ENCODE results near the gene GPR87.

The GPR87 gene

DNA sequence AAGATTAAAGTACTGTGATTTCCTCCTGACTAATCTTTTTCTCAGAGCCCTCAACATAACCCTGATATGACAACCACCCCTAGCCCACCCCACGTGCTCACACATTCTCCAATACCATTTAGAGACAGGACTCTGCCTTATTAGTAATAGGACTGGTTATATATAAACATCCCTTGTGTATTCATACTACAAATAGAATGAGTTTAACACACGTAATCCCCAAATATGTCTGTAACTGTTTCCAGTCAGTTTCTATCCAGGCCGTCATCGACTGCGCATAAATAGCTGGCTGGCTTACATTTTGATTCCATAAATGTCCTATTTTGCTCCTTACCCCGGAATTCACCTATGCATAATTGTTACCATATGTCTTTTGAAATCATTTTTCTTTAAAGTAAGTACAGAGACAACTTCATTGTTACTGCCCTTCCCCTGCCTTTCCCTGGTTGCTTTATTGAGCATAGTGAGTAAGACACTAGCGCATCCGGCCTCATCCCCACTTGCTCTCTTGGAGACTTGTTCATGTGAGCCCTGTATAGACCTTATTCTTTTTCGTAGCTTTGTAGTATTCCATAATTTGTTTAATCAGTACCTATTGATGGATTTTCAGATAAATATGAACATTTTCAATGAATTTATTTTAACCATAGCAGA, 34.8 kb downstream of the GPR87 start:
- no peak for ATAC-seq

DNA sequence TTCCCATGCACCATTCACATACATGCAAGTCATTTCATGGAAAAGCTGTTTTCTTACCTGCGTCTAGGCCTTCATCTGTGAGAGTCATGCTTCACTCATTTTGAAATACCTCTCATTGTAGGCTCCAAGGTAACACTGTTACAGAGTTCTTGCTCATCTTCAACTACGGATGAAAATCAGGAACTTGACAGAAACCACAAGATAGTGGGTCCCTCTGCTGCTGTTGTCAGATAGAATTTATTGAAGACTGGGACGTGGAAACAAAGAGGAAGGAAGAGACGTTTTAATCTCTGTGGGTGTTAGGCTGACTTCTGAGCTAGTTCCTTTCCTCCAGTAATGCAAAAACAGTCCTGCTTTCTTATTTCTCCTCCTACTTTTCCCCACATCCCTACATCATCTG, 38.4 kb downstream of the GPR87 start, which contains the start of gene P2RY14:
Gene P2RY14, minus strand, starts transcription at position 313 of the 400 bp plus-strand sequence. CDS start 64,226 bp downstream, outside the sequence.
- ATAC-seq = peak; percentile 18 to 37

DNA sequence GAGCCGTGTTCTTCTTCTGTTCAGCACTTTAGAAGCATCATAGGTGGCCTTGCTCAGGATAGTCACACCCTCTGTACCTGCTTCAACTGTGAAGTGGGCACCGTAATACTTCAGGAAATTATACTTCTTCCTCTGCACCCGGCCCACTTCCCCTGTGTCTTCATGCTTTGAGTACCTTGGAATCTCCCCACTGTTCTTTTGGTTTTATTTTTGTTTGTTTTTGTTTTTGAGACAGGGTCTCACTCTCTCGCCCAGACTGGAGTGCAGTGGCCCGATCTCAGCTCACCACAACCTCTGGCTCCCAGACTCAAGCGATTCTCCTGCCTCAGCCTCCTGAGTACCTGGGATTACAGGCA, 40.0 kb downstream of the GPR87 start:
- ATAC-seq = peak; percentile 50 to 58

DNA sequence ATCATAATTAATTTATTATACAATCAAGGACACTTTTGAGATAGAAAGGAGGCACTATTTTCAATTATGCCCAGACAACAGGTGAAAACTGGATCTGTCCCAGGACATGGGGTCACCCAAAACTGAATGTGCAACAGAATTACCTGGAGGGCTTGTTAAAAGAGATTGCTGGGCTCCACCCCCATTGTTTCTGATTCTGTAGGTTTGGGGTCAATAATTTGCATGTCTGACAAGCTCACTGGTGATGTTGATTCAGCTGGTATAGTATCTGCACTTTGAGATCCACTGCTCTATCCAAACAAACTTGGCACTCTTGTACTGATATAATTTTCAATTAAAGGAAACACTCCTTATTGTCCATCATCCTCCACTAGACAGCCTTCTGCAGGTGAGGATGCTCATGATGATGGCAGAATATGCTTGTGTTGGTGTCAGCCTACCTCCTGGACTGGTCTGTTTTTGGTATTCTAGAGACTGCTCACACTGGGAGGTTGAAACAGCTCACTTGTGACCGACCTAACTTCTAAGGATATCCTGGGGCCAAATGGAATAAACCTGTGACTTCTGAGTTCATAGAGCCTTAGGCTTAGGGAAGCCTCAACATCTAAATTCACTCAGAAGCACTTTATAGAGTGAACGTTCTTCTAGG, 40.5 kb downstream of the GPR87 start:
- ATAC-seq = peak in 1 of 2 donors; percentile 27

DNA sequence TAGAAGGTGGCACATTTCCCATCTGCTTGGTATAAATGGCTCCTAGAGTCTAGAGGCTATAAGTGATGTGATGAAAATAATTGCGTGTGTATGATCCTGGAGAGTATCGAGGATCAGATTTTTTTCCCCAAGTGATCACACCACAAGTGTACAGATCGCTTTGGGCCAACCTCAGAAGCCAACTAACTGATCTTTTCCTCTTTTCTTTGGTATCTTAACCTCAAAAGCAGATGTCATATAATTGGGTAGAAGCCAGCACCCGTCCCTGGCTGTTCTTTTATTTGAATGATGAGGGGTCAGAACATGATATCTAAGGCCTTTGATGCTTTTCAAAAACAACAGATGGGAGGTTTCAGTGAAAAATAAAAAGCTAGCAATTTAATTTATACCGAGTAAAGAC, 41.5 kb downstream of the GPR87 start:
- no peak for ATAC-seq

DNA sequence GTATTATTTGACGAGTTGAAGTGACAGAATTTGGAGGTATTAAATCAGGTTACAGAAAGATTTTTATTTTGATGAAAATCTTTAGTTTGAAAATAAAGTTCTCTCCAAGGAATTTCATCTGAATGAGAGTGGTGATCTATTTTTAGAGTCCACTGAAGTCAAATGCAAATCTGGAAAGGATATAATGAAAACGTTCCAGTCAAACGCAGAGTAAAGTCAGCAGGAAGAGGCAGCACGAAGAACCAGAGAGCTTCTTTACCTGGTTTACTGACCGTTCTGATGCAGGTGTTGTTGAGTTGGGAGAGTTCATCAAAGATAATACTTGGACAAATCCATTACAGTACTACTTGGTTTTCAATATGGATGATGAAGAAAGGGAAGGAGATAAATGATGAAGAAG, 47.0 kb downstream of the GPR87 start:
- ATAC-seq = no peak

DNA sequence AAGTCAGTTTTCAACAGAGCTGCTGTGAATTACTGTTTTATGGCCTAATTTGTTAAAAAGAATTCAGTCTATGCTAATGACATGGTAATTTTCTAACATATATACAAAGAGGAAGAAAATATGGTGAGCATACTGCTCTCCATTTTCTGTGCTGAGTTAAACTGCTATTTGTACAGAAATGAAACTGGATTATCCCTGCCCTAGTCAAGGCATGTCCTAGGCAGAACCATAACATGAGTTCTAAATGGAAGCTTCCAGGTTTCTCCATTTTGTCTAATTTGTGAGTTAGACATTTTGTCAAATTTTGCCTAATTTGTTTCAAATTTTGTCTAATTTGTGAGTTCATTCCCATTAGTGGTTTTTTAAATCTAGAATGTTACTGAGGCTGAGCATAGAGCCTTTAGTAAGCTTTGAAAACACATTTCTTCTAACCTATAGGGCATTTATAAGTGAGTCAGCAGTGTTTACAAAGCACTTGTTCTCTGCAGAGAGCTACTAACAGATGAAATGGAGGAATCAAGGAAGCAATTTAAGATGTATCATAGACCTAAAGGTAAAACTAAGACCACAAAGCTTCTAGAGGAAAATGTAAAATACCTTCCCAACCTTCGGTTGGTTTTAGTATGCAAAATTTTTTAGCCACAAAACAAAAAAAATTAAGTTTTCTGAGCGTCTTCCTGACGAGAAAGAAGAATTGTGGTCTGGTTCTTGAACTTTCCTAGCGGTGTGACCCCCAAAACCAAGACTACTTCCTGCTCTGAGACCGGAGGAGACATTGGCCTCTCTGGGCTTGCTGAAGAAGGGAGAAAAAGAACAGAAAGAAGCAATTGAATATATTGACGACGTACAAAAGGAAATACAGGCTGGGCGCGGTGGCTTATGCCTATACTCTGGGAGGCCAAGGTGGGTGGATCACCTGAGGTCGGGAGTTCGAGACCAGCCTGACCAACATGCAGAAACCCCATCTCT, 48.1 kb downstream of the GPR87 start:
- ATAC-seq = peak; percentile 32 to 46

DNA sequence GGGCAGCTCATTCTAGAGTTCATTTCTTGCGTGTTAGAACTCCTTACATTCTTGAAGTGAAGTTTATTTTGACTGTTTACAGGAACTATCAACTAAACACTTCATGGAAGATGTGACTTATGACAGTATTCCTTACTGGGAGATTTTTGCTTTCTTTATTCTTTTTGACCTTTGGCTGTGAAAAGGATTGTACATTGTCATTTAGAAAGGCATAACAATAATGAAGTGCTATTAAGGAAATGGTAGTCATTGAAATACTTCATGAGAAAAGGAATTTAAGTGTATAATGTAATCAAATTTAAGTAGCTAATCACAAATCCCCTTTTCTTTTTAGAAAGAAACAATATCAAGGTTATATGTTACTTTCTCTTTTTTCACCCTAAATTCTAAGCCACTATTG, 49.6 kb downstream of the GPR87 start:
- ATAC-seq = no peak

DNA sequence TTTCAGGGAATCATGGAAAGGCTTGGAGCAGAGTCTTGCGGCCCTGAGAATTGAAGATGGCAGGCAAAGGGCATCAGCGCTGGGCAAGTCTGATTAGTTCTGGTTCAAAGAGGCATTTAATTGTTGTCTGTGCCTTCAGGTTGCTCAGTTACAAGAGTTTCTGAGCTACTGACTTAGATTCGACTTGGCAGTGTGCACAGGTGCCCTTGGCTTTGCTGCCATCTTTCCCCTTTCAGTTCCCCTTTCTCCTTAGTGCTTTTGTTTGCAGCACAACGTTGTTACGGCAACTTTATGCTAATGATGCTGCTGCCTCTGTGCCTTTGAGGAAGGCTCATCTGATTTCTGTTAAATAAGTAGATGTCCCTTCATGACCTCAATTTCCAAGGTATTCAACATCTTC, 50.8 kb downstream of the GPR87 start:
- peak in 1 of 2 donors; percentile 54 for ATAC-seq

DNA sequence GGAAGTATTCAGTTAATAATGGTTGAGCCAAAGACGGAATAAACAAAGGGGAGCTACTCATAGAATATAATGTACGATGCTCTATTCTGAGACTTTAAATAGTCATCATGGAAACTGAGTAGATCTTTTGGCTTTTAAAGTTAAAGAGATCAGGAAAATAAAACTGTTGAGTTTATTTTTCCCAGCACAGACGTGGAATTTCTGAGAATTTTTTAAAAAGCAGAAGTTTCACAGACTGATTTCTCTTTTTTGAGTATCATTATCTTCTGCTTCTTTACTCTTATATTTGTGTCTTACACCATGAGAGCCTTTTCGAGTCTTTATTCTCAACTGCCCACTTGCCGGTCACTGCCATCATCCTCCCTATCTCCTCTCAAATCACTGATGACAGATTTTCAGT, 51.5 kb downstream of the GPR87 start:
- ATAC-seq = no peak

DNA sequence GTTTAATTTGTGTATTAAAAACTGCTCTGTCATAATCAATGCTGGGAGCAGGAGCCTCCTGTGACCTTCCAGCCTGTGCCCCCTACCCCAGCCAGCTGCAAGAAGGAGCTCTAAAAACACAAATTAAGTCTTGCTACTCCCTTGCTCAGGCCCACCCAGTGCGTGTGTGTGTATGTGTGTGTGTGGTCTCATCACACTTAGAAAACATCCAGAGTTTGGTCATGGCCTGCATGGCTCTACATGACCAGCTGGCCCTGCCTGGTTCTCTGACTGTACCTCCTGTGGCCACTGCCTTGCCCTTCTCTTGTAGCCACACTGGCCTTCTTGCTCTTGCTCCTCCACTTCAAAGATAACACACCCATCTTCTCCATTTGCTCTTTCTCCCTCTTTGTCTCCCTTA, 52.0 kb downstream of the GPR87 start:
- no peak for ATAC-seq

DNA sequence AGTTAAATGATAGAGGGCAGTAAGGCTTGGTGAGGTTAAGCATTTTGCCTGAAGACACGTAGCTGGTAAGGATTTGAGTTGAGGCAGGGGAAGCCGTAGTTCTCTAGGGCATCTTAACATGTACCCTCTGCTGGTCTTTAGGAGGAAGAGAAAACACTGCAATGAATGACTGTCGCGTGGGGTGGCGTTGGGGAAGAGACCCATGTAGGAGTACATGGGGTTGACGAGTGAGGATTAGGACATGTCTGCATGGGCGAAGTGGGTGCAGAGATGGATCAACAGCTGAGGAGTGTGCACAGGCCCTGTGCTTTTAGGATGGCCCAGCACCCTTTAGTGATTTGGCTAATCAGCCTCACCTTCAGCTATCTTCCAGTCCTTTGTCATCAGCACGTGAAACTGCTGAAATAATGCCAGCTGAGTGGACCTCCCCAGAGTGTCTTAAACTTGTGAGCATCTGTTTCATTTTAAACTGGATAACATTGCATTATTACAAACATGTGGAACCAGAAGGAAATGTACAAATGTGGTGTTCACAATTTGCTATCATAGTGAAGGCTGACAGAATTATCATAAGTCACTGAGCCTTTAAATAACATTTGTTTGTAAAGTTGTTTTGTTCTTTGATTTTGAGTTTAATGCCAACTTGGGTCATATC, 53.6 kb downstream of the GPR87 start:
- ATAC-seq = no peak

DNA sequence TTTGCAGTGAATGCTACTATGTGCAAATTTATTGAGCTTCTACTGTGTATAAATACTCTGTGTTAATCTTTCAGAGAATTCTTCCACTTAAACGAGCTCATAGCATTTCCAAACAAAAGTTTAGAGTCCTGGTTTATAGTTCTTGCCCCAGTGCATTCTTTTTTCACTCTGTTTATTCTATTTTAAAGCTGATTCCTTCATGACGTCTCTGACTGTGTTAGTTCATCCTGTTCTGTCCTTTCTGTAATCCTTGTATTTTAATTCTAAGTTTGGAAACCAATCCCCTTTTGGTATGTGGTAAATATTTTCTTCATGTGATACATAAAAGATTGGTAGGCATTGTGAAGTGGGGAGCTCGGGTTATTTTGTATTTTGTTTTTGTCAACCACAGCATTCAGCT, 57.0 kb downstream of the GPR87 start:
- ATAC-seq = no peak

DNA sequence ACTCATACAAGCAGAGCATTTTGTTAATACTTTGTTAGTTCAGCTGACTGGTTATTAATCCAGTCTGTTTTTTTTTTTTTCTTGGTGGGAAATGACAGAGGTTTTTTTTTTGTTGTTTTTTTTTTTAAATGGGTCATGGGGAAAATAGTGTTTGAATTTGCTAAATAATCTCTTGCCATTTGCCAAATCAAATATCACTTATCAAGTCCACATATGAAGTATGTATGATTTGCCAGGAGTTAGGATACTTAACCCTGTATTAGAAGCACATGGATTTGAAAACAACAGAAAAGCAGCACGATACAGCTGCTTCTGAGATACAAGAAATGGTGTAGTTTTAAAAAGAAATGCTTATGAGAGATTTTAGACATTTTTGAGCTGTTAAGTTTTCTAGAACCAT, 59.9 kb downstream of the GPR87 start:
- ATAC-seq = no peak

DNA sequence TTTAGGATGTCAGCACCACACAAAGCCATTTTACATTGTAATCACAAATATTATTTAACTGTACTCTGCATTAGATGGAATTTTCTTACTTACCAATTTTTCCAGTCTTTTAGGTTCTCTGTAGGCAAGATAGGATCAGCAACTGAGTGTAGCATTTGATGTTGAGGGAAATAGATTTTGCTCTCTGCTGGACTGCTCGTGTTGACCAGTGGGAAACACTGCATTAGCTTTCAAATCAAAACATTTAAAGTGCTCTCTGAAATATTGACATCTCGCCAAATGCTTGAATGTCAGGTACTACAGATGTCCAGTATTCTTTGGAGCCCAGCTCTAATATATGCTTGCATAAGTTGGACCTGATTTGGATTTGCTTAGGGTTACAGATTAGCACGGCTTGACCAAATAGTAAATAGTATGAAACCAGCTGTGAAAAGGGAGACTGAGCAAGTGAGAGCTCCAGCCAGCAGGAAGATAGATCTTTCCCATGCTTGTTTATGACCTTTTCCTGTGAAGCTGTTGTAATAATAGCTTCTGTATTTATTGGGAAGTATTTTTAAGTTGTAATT, 67.8 kb downstream of the GPR87 start:
- no peak for ATAC-seq
